GM12878 (cell line): Measurements from ENCODE around the gene BATF3. TPM values are rescaled to one million over a fixed set of nuclear protein-coding genes. Genes with fewer than 3 reads are reported as not detected.

Source experiments
- BCL11A ChIP-seq: IDR thresholded peaks from 2 replicates; pipeline ENCODE4 v1.6.1; 2011; ENCODE audit warnings: low read depth, low read length
- BCL3 ChIP-seq: IDR thresholded peaks from 2 replicates; pipeline ENCODE4 v1.6.1; 2011; ENCODE audit warnings: borderline replicate concordance, low read depth, mild to moderate bottlenecking, moderate library complexity, low read length; ENCODE audit not compliant: insufficient read depth, poor library complexity, severe bottlenecking
- BMI1 ChIP-seq: fragments of 450-650 bp; IDR thresholded peaks from 2 replicates; pipeline ENCODE4 v1.6.1; 2016; ENCODE audit warnings: mild to moderate bottlenecking, moderate library complexity, borderline replicate concordance
- CEBPB ChIP-seq, 2 experiments: fragments of 150-350 bp in 1 of 2; IDR thresholded peaks; 2 replicates each; pipeline ENCODE4 v1.6.1; 2012 to 2014; ENCODE audit warnings: low read depth in 2 of 2, low read length in 2 of 2, borderline replicate concordance in 1 of 2, inconsistent platforms in 1 of 2
- CHD2 ChIP-seq: IDR thresholded peaks from 2 replicates; pipeline ENCODE4 v1.6.1; 2011; ENCODE audit warnings: low read depth, low read length, improper control_type of control experiment, borderline replicate concordance
- CTCF ChIP-seq, 3 experiments: IDR thresholded peaks in 2 of 3; conservative IDR thresholded peaks in 1 of 3; 2 replicates each; pipeline ENCODE4 v1.5.1; 2011; ENCODE audit warnings: low read depth in 3 of 3, low read length in 3 of 3, mild to moderate bottlenecking in 3 of 3, control low read depth in 2 of 3, moderate library complexity in 2 of 3, inconsistent platforms in 1 of 3, mixed read lengths in 1 of 3; ENCODE audit not compliant: control insufficient read depth in 2 of 3, insufficient read depth in 1 of 3; ENCODE audit errors: extremely low read depth in 1 of 3
- EZH2 ChIP-seq: IDR thresholded peaks from 2 replicates; pipeline ENCODE4 v1.6.1; 2012; ENCODE audit warnings: low read depth, mild to moderate bottlenecking, control low read depth, inconsistent platforms, low read length, borderline replicate concordance; ENCODE audit not compliant: control insufficient read depth
- GABPA ChIP-seq: IDR thresholded peaks from 2 replicates; pipeline ENCODE4 v1.6.1; 2014; ENCODE audit warnings: antibody characterized with exemption, low read depth, mild to moderate bottlenecking, inconsistent platforms
- LARP7 ChIP-seq: fragments of 450-650 bp; IDR thresholded peaks from 2 replicates; pipeline ENCODE4 v1.6.1; 2017; ENCODE audit warnings: mild to moderate bottlenecking
- MLLT1 ChIP-seq: fragments of 450-650 bp; IDR thresholded peaks from 2 replicates; pipeline ENCODE4 v1.6.1; 2016; ENCODE audit warnings: mild to moderate bottlenecking
- NBN ChIP-seq: fragments of 450-650 bp; IDR thresholded peaks from 2 replicates; pipeline ENCODE4 v1.6.1; 2016
- NFYB ChIP-seq: IDR thresholded peaks from 2 replicates; pipeline ENCODE4 v1.6.1; 2011; ENCODE audit warnings: low read depth, mild to moderate bottlenecking, low read length, improper control_type of control experiment, moderate library complexity; ENCODE audit not compliant: insufficient read depth
- RELB ChIP-seq: fragments of 450-650 bp; IDR thresholded peaks from 2 replicates; pipeline ENCODE4 v1.6.1; 2017; ENCODE audit warnings: low read depth, mild to moderate bottlenecking, moderate library complexity
- RUNX3 ChIP-seq: IDR thresholded peaks from 2 replicates; pipeline ENCODE4 v1.6.1; 2012; ENCODE audit warnings: low read length, inconsistent platforms
- SMAD5 ChIP-seq: IDR thresholded peaks from 2 replicates; pipeline ENCODE4 v1.6.1; 2016; ENCODE audit warnings: antibody characterized with exemption, low read depth
- SREBF1 ChIP-seq: IDR thresholded peaks from 2 replicates; pipeline ENCODE4 v1.6.1; 2012; ENCODE audit warnings: mild to moderate bottlenecking, low read length
- TCF12 ChIP-seq: IDR thresholded peaks from 2 replicates; pipeline ENCODE4 v1.6.1; 2011; ENCODE audit warnings: low read depth, mild to moderate bottlenecking, low read length
- USF1 ChIP-seq: IDR thresholded peaks from 2 replicates; pipeline ENCODE4 v1.6.1; 2011; ENCODE audit warnings: borderline replicate concordance, low read depth, mild to moderate bottlenecking, moderate library complexity, mixed read lengths, low read length; ENCODE audit not compliant: insufficient read depth; ENCODE audit errors: extremely low read length
- WRNIP1 ChIP-seq: IDR thresholded peaks from 2 replicates; pipeline ENCODE4 v1.6.1; 2011; ENCODE audit warnings: low read depth, low read length, improper control_type of control experiment, borderline replicate concordance
- ZNF207 ChIP-seq: fragments of 450-650 bp; IDR thresholded peaks from 2 replicates; pipeline ENCODE4 v1.6.1; 2014; ENCODE audit warnings: antibody characterized with exemption, mild to moderate bottlenecking, borderline replicate concordance
- ZZZ3 ChIP-seq: IDR thresholded peaks from 2 replicates; pipeline ENCODE4 v1.6.1; 2011; ENCODE audit warnings: low read depth; ENCODE audit not compliant: control insufficient read depth, insufficient read length
- polyA plus RNA-seq, 11 experiments: library from polyadenylated mRNA; depleted of rRNA in 4 of 11; unstranded in 6 of 11; stranded (reverse) in 5 of 11; fragments of >200 nt; fragmentation: Nextera tagmentation in 4 of 11; fragmentation: Illumina TruSeq in 1 of 11; extraction: Ambion mirVana in 4 of 11; extraction: Trizol in 1 of 11; gene quantifications; 1 replicate in 1 of 11; 2 replicates in 10 of 11; pipeline versions ENCODE4 v1.2.1 to v1.2.3, GENCODE V29; 2011 to 2016; ENCODE audit warnings: inconsistent platforms in 2 of 11, missing spikeins in 2 of 11, low read depth in 1 of 11
- total RNA-seq, 4 experiments: library from RNA; depleted of rRNA in 3 of 4; stranded (reverse); fragments of >200 nt in 3 of 4; fragmentation: Illumina TruSeq in 1 of 4; extraction: Trizol in 1 of 4; gene quantifications; 2 replicates each; pipeline versions ENCODE4 v1.2.1 to v1.2.3, GENCODE V29; 2013 to 2021

Gene BATF3
- total and polyA plus RNA-seq, 10 of the 15 experiments (the other 5 are each of a cell fraction or from before 2014, with no cell fraction given): 11.1 to 56.8 (median 30.8) TPM

GRCh38 chr1:212678456-212679410, 20.9 kb downstream of the BATF3 start (continued):
- TF ChIP-seq CTCF (IDR thresholded peaks at IDR 0.05 in 2 of 3, conservative IDR thresholded peaks at IDR 0.05 in 1 of 3; ENCODE audit: control insufficient read depth in 2 of 3, extremely low read depth in 1 of 3, insufficient read depth in 1 of 3, low read depth in 3 of 3, low read length in 3 of 3) (no peak), CHD2 (peak; percentile 55; the same call in 1 of the 2 replicates), EZH2 (no peak), NFYB (no peak), SMAD5 (no peak), BCL3 (peak; percentile 79), ZNF207 (no peak), TCF12 (peak; percentile 72), NBN (peak; percentile 77), LARP7 (no peak), RELB (peak; percentile 98), BMI1 (peak; percentile 72; the same call in 1 of the 2 replicates), MLLT1 (0 out of 2 replicates have a peak, but pooled peaks have one; percentile 32), GABPA (peak; percentile 60), WRNIP1 (no peak), RUNX3 (peak; percentile 93), CEBPB (IDR thresholded peaks at IDR 0.05; ENCODE audit: borderline replicate concordance in 1 of 2, low read depth in 2 of 2, low read length in 2 of 2) (peak in 1 of 2 experiments; percentile 77; a peak in 2 of 4 replicates), SREBF1 (no peak), USF1 (no peak), ZZZ3 (no peak), BCL11A (peak; percentile 97)
